Mucosa of descending colon (tissue), 3 donors: Measurements from ENCODE around the gene MPEG1. TPM values are rescaled to one million over a fixed set of nuclear protein-coding genes. Genes with fewer than 3 reads are reported as not detected.

Experiments
- ATAC-seq: fragments of 200-7000 bp; cut with Tn5 transposase; one replicate; pipeline ENCODE4 v1.9.1; 2020; ENCODE audit warnings: mild to moderate bottlenecking, moderate library complexity
- DNase-seq, 3 donors: peaks; one replicate each; pipeline ENCODE4 v3.0.0-alpha.2; 2020
- H3K36me3 ChIP-seq: fragments of 200-600 bp; one replicate; pipeline ENCODE4 v1.8.0; 2021; ENCODE audit warnings: low read depth, mild to moderate bottlenecking
- H3K4me1 ChIP-seq: fragments of 200-600 bp; one replicate; pipeline ENCODE4 v1.8.0; 2021; ENCODE audit warnings: low read depth, mild to moderate bottlenecking
- H3K4me3 ChIP-seq: fragments of 200-600 bp; one replicate; pipeline ENCODE4 v1.8.0; 2021; ENCODE audit warnings: mild to moderate bottlenecking
- H3K9me3 ChIP-seq: fragments of 200-600 bp; one replicate; pipeline ENCODE4 v1.8.0; 2021; ENCODE audit warnings: mild to moderate bottlenecking
- intact Hi-C, 2 donors: fragments of 100-400 bp; cut with DNase I in 1 of 2; cut with micrococcal nuclease in 1 of 2; formaldehyde crosslinking; loops; one replicate each; pipeline versions ENCODE4 v1.11.0 to v1.11.1; 2022; cut with DNase I, micrococcal nuclease
- total RNA-seq, 3 donors: library from RNA; stranded (reverse); fragmentation: NEBNext Ultra II Directional in 2 of 3; extraction: Animal tissue kit (Norgen Biotek cat#: 25700) in 2 of 3; gene quantifications; one replicate each; pipeline versions ENCODE4 v1.2.1 to v1.2.4, GENCODE V29; 2021 to 2023
- TF ChIP-seq, protein P1 (sequence below): fragments of 200-600 bp; IDR thresholded peaks from one replicate; pipeline ENCODE4 v1.8.0; 2022; ENCODE audit warnings: antibody characterized with exemption, mild to moderate bottlenecking
- donor health status: DM: no; HTN: no; CAD: no; lungs with moderate emphysema.
- donor health status: DM: no; HTN: no; CAD: no.
- donor health status: DM: no; HTN: yes; CAD: no.

The MPEG1 gene
- total RNA-seq, 3 donors from 2014 or later: 8.7 to 30.8 (median 21.9) TPM

DNA sequence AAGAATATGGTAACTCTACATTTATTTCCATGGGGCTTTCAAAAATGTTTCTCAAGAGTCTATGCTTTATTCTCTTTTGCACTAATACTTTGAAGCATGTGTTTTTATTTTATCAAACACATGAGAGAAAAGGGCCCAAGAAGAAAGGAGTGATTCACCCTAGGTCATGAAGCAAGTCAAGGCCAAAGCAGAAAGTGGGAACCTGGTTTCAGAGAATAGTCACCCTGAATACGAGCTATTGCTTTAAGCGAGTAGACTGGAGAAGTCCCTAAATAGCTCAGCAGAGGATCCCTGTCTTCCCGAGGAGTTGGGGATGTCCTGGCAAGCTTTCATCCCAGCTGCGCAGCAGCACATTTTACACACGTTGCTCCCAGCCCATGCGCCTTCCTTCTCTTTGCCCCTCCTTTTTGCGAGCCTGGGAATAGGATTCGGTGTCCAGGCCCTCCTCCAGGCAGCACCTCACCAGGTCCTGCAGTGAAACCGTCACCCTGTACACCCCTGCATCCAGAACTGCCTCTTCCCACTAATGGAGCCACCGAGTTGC lies 19.1 kb downstream of the MPEG1 start:
- H3K36me3 ChIP-seq: peaks cover 5% of the 10 kb centered on the region
- ATAC-seq (no peak), DNase-seq (no peak)
- intact Hi-C loops: no loop called here
- no peak overlapping the region for H3K4me3 ChIP-seq
- TF ChIP-seq, protein P1, sequence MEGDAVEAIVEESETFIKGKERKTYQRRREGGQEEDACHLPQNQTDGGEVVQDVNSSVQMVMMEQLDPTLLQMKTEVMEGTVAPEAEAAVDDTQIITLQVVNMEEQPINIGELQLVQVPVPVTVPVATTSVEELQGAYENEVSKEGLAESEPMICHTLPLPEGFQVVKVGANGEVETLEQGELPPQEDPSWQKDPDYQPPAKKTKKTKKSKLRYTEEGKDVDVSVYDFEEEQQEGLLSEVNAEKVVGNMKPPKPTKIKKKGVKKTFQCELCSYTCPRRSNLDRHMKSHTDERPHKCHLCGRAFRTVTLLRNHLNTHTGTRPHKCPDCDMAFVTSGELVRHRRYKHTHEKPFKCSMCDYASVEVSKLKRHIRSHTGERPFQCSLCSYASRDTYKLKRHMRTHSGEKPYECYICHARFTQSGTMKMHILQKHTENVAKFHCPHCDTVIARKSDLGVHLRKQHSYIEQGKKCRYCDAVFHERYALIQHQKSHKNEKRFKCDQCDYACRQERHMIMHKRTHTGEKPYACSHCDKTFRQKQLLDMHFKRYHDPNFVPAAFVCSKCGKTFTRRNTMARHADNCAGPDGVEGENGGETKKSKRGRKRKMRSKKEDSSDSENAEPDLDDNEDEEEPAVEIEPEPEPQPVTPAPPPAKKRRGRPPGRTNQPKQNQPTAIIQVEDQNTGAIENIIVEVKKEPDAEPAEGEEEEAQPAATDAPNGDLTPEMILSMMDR: no peak
- H3K9me3 ChIP-seq: no peaks in the 10 kb centered on the region
- peaks cover 29% of the 10 kb centered on the region for H3K4me1 ChIP-seq

DNA sequence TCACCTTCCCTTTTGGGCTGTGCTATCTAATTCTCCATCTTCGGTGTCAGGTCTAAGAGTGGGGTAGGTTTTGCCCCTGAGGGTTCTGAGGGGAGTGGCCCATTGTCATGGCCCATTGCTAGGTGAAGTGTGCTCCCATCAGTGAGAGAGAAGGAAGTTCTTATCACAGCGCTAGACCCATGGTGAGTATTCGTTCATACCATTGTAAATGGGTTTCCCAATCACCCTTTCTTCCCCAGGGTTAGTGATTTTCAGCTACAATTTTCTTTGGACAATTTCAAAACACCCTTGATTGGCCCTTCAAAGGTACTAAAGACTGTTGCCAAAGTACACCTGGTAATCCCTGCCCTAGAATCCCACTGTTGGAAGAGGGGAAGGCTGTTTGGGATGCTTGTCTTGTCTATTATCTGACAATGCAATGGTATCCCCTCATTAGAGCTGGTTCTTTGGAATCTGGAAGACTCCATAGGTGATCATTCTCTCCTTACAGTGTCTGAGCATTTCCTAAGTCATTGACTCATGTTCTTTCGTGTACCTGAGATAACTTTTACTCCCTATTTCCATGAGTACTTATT lies 20.2 kb downstream of the MPEG1 start:
- intact Hi-C loops: no loop called here
- Histone ChIP-seq H3K9me3 (no peaks in the 10 kb centered on the region), H3K36me3 (peaks cover 5% of the 10 kb centered on the region), H3K4me3 (no peak overlapping the region), H3K4me1 (peaks cover 41% of the 10 kb centered on the region)
- TF ChIP-seq, protein P1: no peak
- ATAC-seq: no peak
- no peak for DNase-seq

GRCh38 chr11:59191890-59192289 lies 20.8 kb downstream of the MPEG1 start:
- no peak for DNase-seq
- no peaks in the 10 kb centered on the region for H3K9me3 ChIP-seq
- peak; percentile 8 for ATAC-seq
- peaks cover 47% of the 10 kb centered on the region for H3K4me1 ChIP-seq
- peaks cover 5% of the 10 kb centered on the region for H3K36me3 ChIP-seq
- TF ChIP-seq, protein P1: no peak
- H3K4me3 ChIP-seq: no peak overlapping the region
- intact Hi-C loops: no loop called here

DNA sequence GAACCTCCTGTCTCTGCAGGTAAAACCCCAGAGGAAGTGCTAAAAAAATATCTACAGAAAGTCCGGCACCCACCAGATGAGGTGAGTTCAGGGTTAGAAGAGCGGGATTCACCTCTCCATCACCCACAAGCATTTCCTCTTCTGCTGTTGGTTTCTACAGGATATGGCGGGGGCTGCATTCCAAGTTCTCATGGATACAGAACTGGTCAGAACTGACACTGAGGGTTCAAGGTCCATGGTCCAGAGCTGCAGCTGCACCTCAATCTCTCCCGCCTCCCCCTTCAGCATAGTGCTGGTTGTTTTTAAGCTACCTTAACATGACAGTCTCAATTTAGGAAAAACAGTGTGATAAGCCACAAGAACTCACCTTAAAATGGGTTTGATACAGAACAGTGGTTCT lies 21.6 kb downstream of the MPEG1 start:
- TF ChIP-seq, protein P1: no peak
- peak in 1 of 3 donors; percentile 73 for DNase-seq
- H3K4me1 ChIP-seq: peaks cover 55% of the 10 kb centered on the region
- H3K36me3 ChIP-seq: peaks cover 5% of the 10 kb centered on the region
- peak; percentile 58 for ATAC-seq
- no peaks in the 10 kb centered on the region for H3K9me3 ChIP-seq
- no peak overlapping the region for H3K4me3 ChIP-seq
- intact Hi-C loops: no loop called here

DNA sequence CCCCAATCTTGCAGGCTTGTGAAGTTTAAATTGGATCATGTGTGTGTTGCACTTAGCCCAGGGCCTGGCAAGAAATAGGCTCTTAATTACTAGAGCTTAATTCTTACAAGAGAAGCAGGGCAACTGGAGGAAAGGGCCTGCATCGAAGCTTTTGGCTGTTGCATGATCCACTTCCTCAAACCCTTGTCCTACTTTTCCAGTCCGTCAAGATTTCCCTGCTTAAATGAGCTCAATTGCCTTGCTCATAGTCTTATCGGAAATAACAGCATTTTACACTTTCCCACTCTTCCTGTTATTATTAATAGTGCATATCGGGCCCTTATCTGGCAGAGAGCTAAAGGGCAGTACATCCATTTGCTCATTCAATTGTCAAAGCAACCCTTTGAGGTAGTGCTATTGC lies 22.7 kb downstream of the MPEG1 start:
- no peaks in the 10 kb centered on the region for H3K9me3 ChIP-seq

More for the DNA sequence above, 22.7 kb downstream of the MPEG1 start:
- peaks cover 64% of the 10 kb centered on the region for H3K4me1 ChIP-seq
- intact Hi-C loops: no loop called here
- DNase-seq: peak in 1 of 3 donors; percentile 59
- TF ChIP-seq, protein P1: no peak
- no peak for ATAC-seq
- H3K4me3 ChIP-seq: no peak overlapping the region
- H3K36me3 ChIP-seq: peaks cover 3% of the 10 kb centered on the region
